Testis (tissue), 3 donors: Measurements from ENCODE around the gene SIGLEC8. TPM values are rescaled to one million over a fixed set of nuclear protein-coding genes. Genes with fewer than 3 reads are reported as not detected.
"Not testable (repeated sequence)": the region's sequence is repeated elsewhere in the genome, so short reads cannot be mapped to it uniquely, and the experiment has no call there.

Experiments
- DNase-seq: peaks from one replicate; pipeline ENCODE4 v3.0.0-alpha.2; 2019
- H3K27ac ChIP-seq, 2 donors: fragments of 200-600 bp; sonication (generic); one replicate each; pipeline ENCODE4 v1.5.1; 2019
- H3K27me3 ChIP-seq: fragments of 200-600 bp; sonication (generic); one replicate; pipeline ENCODE4 v1.5.1; 2019
- H3K36me3 ChIP-seq: fragments of 200-600 bp; sonication (generic); one replicate; pipeline ENCODE4 v1.5.1; 2017; ENCODE audit warnings: low read depth; ENCODE audit errors: missing control alignments
- H3K4me1 ChIP-seq: fragments of 200-600 bp; sonication (generic); one replicate; pipeline ENCODE4 v1.5.1; 2019
- H3K4me3 ChIP-seq, 2 donors: fragments of 200-600 bp; sonication (generic); one replicate each; pipeline ENCODE4 v1.5.1; 2017 to 2019
- H3K9me3 ChIP-seq: fragments of 200-600 bp; sonication (generic); one replicate; pipeline ENCODE4 v1.5.1; 2017
- CTCF ChIP-seq, 3 experiments: fragments of 450-650 bp in 2 of 3; fragments of 200-600 bp in 1 of 3; sonication (generic) in 1 of 3; IDR thresholded peaks; one replicate each; pipeline ENCODE4 v1.5.1; 2016 to 2019; ENCODE audit warnings: antibody characterized with exemption in 3 of 3, mild to moderate bottlenecking in 2 of 3, moderate library complexity in 1 of 3
- POLR2A ChIP-seq: fragments of 450-650 bp; IDR thresholded peaks from one replicate; pipeline ENCODE4 v1.6.1; 2017; ENCODE audit warnings: antibody characterized with exemption, mild to moderate bottlenecking, moderate library complexity
- WGBS, 2 donors: methylation state at CpG; one replicate each; pipeline ENCODE4 v1.1.5; 2018; 5-methylcytosine and 5-hydroxymethylcytosine counted together
- intact Hi-C: fragments of 100-400 bp; cut with DNase I; formaldehyde crosslinking; loops from one replicate; pipeline ENCODE4 v1.15.1; 2023; ENCODE audit warnings: low total_unique reads
- polyA plus RNA-seq: library from polyadenylated mRNA; stranded (reverse); fragments of 350-450 nt; fragmentation: Illumina TruSeq; extraction: RNeasy Lipid Tissue Mini Kit (QIAGEN cat#74804); gene quantifications from one replicate; pipeline ENCODE4 v1.2.3, GENCODE V29; 2014; ENCODE audit warnings: low read depth, low replicate concordance; ENCODE audit not compliant: insufficient read depth
- total RNA-seq, 2 donors: library from RNA; depleted of rRNA; stranded (reverse); fragments of >200 nt; gene quantifications; one replicate each; pipeline ENCODE4 v1.2.3, GENCODE V29; 2016

The SIGLEC8 gene
- total and polyA plus RNA-seq, 3 donors from 2014 or later, result 0.31 to 3.1 (median 0.61) TPM

GRCh38 chr19:51503286-51503817 lies 45.1 kb upstream of the SIGLEC8 start:
- Histone ChIP-seq H3K36me3 (no peaks in the 10 kb centered on the region), H3K27me3 (no peaks in the 10 kb centered on the region), H3K4me3 (no peak overlapping the region), H3K4me1 (no peaks in the 10 kb centered on the region), H3K9me3 (no peaks in the 10 kb centered on the region), H3K27ac (no peak overlapping the region)
- no peak for DNase-seq
- 78 to 85% methylated on average over 5 of the region's 5 CpGs for WGBS, 2 donors
- intact Hi-C loops, result no loop called here
- TF ChIP-seq POLR2A (no peak), CTCF (IDR thresholded peaks at IDR 0.05) (no peak)

- H3K4me1 ChIP-seq, result no peaks in the 10 kb centered on the region
- no peak within 1 kb of the TSS for H3K27ac ChIP-seq
- DNase-seq, result peak; percentile 31
- H3K9me3 ChIP-seq, result no peaks in the 10 kb centered on the region
- no peak for TF ChIP-seq POLR2A
- no peak for TF ChIP-seq CTCF (IDR thresholded peaks at IDR 0.05)
- H3K36me3 ChIP-seq, result no peaks in the 10 kb centered on the region
- H3K27me3 ChIP-seq, result no peaks in the 10 kb centered on the region
- H3K4me3 ChIP-seq, result no peak within 1 kb of the TSS
- 83 to 84% methylated on average over 9 to 12 of the region's 12 CpGs for WGBS, 2 donors
- intact Hi-C loops, result no loop called here
These were observed 43.5 kb upstream of the SIGLEC8 start, which contains the start of gene SIGLEC12 for GRCh38 chr19:51501594-51502263. TSS of gene SIGLEC12 (minus strand) at chr19:51501800. CDS start at chr19:51501733, 67 bp downstream.

GRCh38 chr19:51500931-51501330 lies 42.7 kb upstream of the SIGLEC8 start:
- H3K4me3 ChIP-seq, H3K36me3 ChIP-seq, H3K27me3 ChIP-seq, DNase-seq, H3K4me1 ChIP-seq, H3K27ac ChIP-seq, intact Hi-C loops, H3K9me3 ChIP-seq: not testable (repeated sequence)
- WGBS, 2 donors, result 54% methylated on average over 8 of the region's 8 CpGs; no CpG with 5 or more reads in 1 of the 2 donors

GRCh38 chr19:51497666-51498065 lies 39.4 kb upstream of the SIGLEC8 start:
- intact Hi-C loops, result no loop called here
- no peaks in the 10 kb centered on the region for H3K36me3 ChIP-seq
- H3K27ac ChIP-seq, result no peak overlapping the region
- H3K4me3 ChIP-seq, result no peak overlapping the region
- H3K27me3 ChIP-seq, result no peaks in the 10 kb centered on the region
- TF ChIP-seq POLR2A (no peak), CTCF (IDR thresholded peaks at IDR 0.05) (no peak)
- no peaks in the 10 kb centered on the region for H3K9me3 ChIP-seq
- 59 to 67% methylated on average over 3 of the region's 3 CpGs for WGBS, 2 donors
- DNase-seq, result no peak
- no peaks in the 10 kb centered on the region for H3K4me1 ChIP-seq

- H3K27ac ChIP-seq, result no peak overlapping the region
- no peaks in the 10 kb centered on the region for H3K27me3 ChIP-seq
- no peaks in the 10 kb centered on the region for H3K9me3 ChIP-seq
- H3K4me1 ChIP-seq, result no peaks in the 10 kb centered on the region
- 27 to 30% methylated on average over 2 of the region's 2 CpGs for WGBS, 2 donors
- DNase-seq, result no peak
- H3K36me3 ChIP-seq, result no peaks in the 10 kb centered on the region
- TF ChIP-seq CTCF (IDR thresholded peaks at IDR 0.05), result no peak
- TF ChIP-seq POLR2A, result no peak
- intact Hi-C loops, result no loop called here
- no peak overlapping the region for H3K4me3 ChIP-seq
These were observed 35.5 kb upstream of the SIGLEC8 start for GRCh38 chr19:51493776-51494175.
